HEK293T (cell line): ENCODE results near the gene FHAD1.

Experiments
- ARNT ChIP-seq: fragments of 450-650 bp; IDR thresholded peaks from 2 replicates; pipeline ENCODE4 v1.6.1; 2017; ENCODE audit warnings: mild to moderate bottlenecking
- BHLHE40 ChIP-seq: fragments of 450-650 bp; IDR thresholded peaks from 2 replicates; pipeline ENCODE4 v1.6.1; 2016; ENCODE audit warnings: mild to moderate bottlenecking, moderate library complexity, borderline replicate concordance
- ELF4 ChIP-seq: fragments of 450-650 bp; IDR thresholded peaks from 2 replicates; pipeline ENCODE4 v1.6.1; 2017; ENCODE audit warnings: antibody characterized with exemption
- FOXK2 ChIP-seq: fragments of 450-650 bp; IDR thresholded peaks from 2 replicates; pipeline ENCODE4 v1.6.1; 2016; ENCODE audit warnings: mild to moderate bottlenecking
- FOXM1 ChIP-seq: fragments of 450-650 bp; IDR thresholded peaks from 2 replicates; pipeline ENCODE4 v1.6.1; 2017; ENCODE audit warnings: mild to moderate bottlenecking, borderline replicate concordance
- NFRKB ChIP-seq: fragments of 450-650 bp; IDR thresholded peaks from 2 replicates; pipeline ENCODE4 v1.6.1; 2016; ENCODE audit warnings: mild to moderate bottlenecking, moderate library complexity
- SP1 ChIP-seq: fragments of 450-650 bp; IDR thresholded peaks from 2 replicates; pipeline ENCODE4 v1.6.1; 2017
- SUZ12 ChIP-seq: fragments of 450-650 bp; IDR thresholded peaks from 2 replicates; pipeline ENCODE4 v1.6.1; 2016; ENCODE audit warnings: mild to moderate bottlenecking
- TARDBP ChIP-seq: fragments of 450-650 bp; IDR thresholded peaks from 2 replicates; pipeline ENCODE4 v1.6.1; 2016

DNA sequence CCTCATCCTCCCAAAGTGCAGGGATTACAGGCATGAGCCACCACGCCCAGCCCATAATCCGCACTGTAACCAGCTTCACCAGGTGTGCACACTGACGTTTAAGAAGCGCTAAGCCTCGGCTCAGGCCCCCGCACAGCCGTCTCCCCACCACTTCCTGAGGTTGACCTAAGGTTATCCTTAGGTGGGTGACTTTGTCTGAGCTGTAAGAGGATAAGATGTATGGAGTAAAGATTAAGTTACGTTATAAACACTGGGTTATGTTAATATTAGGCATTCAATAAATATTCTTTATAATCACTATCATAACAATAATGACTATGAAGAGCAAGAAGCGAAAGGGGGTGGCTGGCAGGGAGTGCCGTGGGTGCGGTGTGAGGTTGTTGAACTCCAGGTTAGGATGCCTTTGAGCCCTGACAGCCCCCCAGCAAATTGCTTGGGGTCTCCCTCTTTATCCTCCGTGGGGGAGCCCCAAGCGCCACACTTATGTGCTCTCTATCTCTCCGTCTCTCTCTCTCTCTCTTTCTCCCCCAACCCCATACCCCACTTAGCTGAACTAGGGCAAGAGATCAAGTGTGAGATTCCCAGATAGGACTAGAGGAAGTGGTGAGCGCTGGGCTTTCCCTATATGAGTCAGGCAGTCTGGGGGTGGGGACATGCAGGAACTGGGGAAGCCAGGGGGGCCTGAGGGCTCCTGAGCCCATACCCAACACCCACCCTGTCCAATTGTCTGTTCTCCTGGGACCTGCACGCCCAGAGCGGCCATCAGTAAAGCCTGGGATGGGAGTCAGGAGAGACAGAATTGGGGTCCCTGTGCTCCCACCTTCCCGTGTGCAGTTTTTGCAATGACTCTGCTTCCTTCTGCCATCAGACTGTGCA, 170.3 kb downstream of the FHAD1 start:
- TF ChIP-seq NFRKB (no peak), ARNT (no peak), SP1 (no peak), BHLHE40 (no peak), ELF4 (no peak), SUZ12 (no peak), FOXM1 (no peak), FOXK2 (no peak), TARDBP (no peak)
